COR-L47 (cell line): ENCODE measurements around the gene PYCARD.
"Not testable (repeated sequence)": the region's sequence is repeated elsewhere in the genome, so short reads cannot be mapped to it uniquely, and the experiment has no call there.

Experiments used
- DNase-seq: peaks from one replicate; lab custom pipeline; 2025; lab: John Stamatoyannopoulos, UW

PYCARD gene

GRCh38 chr16:31215287-31216162 is 13.0 kb upstream of the PYCARD start:
- DNase-seq: peak; percentile 30

GRCh38 chr16:31214708-31215286 is 12.2 kb upstream of the PYCARD start:
- DNase-seq: peak; percentile 30

- DNase-seq: no peak
These were observed 11.5 kb upstream of the PYCARD start, which contains the start of gene TRIM72 for GRCh38 chr16:31213877-31214707. TRIM72 (plus strand) TSS chr16:31214119; CDS start chr16:31214739, 620 bp downstream.

GRCh38 chr16:31213342-31213741 is 10.8 kb upstream of the PYCARD start:
- no peak for DNase-seq

GRCh38 chr16:31206776-31207175 is 4.2 kb upstream of the PYCARD start:
- DNase-seq: no peak

GRCh38 chr16:31204871-31205666 is 2.5 kb upstream of the PYCARD start:
- DNase-seq: no peak

- DNase-seq: peak; percentile 21
These were observed 762 bp downstream of the PYCARD start for GRCh38 chr16:31201582-31202413.

- DNase-seq: no peak
These were observed 1.6 kb downstream of the PYCARD start for GRCh38 chr16:31200821-31201568.

GRCh38 chr16:31200111-31200510 is 2.4 kb downstream of the PYCARD start:
- DNase-seq: not testable (repeated sequence)

GRCh38 chr16:31199430-31200041 is 3.0 kb downstream of the PYCARD start:
- no peak for DNase-seq

- no peak for DNase-seq
These were observed 4.2 kb downstream of the PYCARD start for GRCh38 chr16:31198207-31198882.

- DNase-seq: no peak
These were observed 6.1 kb downstream of the PYCARD start for GRCh38 chr16:31196324-31197088.

GRCh38 chr16:31195861-31196260 is 6.7 kb downstream of the PYCARD start:
- not testable (repeated sequence) for DNase-seq

GRCh38 chr16:31194898-31195297 is 7.7 kb downstream of the PYCARD start:
- no peak for DNase-seq

GRCh38 chr16:31193874-31194273 is 8.7 kb downstream of the PYCARD start:
- DNase-seq: no peak

GRCh38 chr16:31192856-31193642 is 9.5 kb downstream of the PYCARD start:
- DNase-seq: no peak

GRCh38 chr16:31191697-31192428 is 10.7 kb downstream of the PYCARD start:
- DNase-seq: no peak
